Measurements from ENCODE around the gene MRPL30. TPM values are rescaled to one million over a fixed set of nuclear protein-coding genes. Genes with fewer than 3 reads are reported as not detected.

MRPL30 gene
- total RNA-seq, 1 donor from 2014 or later = 25.3 TPM

GRCh38 chr2:99159594-99159993 is 21.4 kb upstream of the MRPL30 start:
- TF ChIP-seq CTCF (conservative IDR thresholded peaks at IDR 0.05; ENCODE audit: low read depth, low read length) = no peak
- no peak for DNase-seq (ENCODE audit: low read depth)
- H3K4me3 ChIP-seq (ENCODE audit: low read depth, low read length) = no peak overlapping the region

GRCh38 chr2:99166218-99166617 is 14.8 kb upstream of the MRPL30 start:
- no peak for TF ChIP-seq CTCF (conservative IDR thresholded peaks at IDR 0.05; ENCODE audit: low read depth, low read length)
- no peak for DNase-seq (ENCODE audit: low read depth)
- no peak overlapping the region for H3K4me3 ChIP-seq (ENCODE audit: low read depth, low read length)

GRCh38 chr2:99169534-99169933 is 11.4 kb upstream of the MRPL30 start:
- no peak for TF ChIP-seq CTCF (conservative IDR thresholded peaks at IDR 0.05; ENCODE audit: low read depth, low read length)
- DNase-seq (ENCODE audit: low read depth) = no peak
- no peak overlapping the region for H3K4me3 ChIP-seq (ENCODE audit: low read depth, low read length)

- no peak for TF ChIP-seq CTCF (conservative IDR thresholded peaks at IDR 0.05; ENCODE audit: low read depth, low read length)
- no peak for DNase-seq (ENCODE audit: low read depth)
- H3K4me3 ChIP-seq (ENCODE audit: low read depth, low read length) = no peak overlapping the region
Observed at GRCh38 chr2:99171377-99172140, 9.4 kb upstream of the MRPL30 start.

GRCh38 chr2:99181624-99182000 is 628 bp downstream of the MRPL30 start:
- no peak for DNase-seq (ENCODE audit: low read depth)
- H3K4me3 ChIP-seq (ENCODE audit: low read depth, low read length) = peak overlapping the region; percentile 87
- no peak for TF ChIP-seq CTCF (conservative IDR thresholded peaks at IDR 0.05; ENCODE audit: low read depth, low read length)

- TF ChIP-seq CTCF (conservative IDR thresholded peaks at IDR 0.05; ENCODE audit: low read depth, low read length) = no peak
- no peak overlapping the region for H3K4me3 ChIP-seq (ENCODE audit: low read depth, low read length)
- no peak for DNase-seq (ENCODE audit: low read depth)
Observed at GRCh38 chr2:99183025-99183424, 2.0 kb downstream of the MRPL30 start.

- no peak for TF ChIP-seq CTCF (conservative IDR thresholded peaks at IDR 0.05; ENCODE audit: low read depth, low read length)
- no peak overlapping the region for H3K4me3 ChIP-seq (ENCODE audit: low read depth, low read length)
- DNase-seq (ENCODE audit: low read depth) = no peak
Observed at GRCh38 chr2:99184811-99185210, 3.8 kb downstream of the MRPL30 start.
